ENCODE results near the gene OTP. TPM values are rescaled to one million over a fixed set of nuclear protein-coding genes. Genes with fewer than 3 reads are reported as not detected.

OTP gene
- total RNA-seq, 1 experiment from 2014 or later: not detected

GRCh38 chr5:77632526-77633206 is 5.8 kb downstream of the OTP start:
- CTCF ChIA-PET: no interaction called here
- Histone ChIP-seq H3F3A (ENCODE audit: low read length, unreplicated experiment) (no peaks in the 10 kb centered on the region), H3K4me1 (ENCODE audit: insufficient read depth, low read length) (no peaks in the 10 kb centered on the region), H3K79me2 (ENCODE audit: low read length) (no peaks in the 10 kb centered on the region), H3K9me3 (ENCODE audit: low read length) (no peaks in the 10 kb centered on the region), H3K36me3 (ENCODE audit: low read depth, low read length) (no peaks in the 10 kb centered on the region), H3K4me2 (ENCODE audit: low read length) (no peak overlapping the region), H3K27ac (ENCODE audit: low read length) (no peak overlapping the region), H2AFZ (ENCODE audit: low read length) (no peak overlapping the region), H4K20me1 (ENCODE audit: low read length) (no peaks in the 10 kb centered on the region), H3K27me3 (ENCODE audit: low read length) (peaks cover 35% of the 10 kb centered on the region), H3K4me3 (ENCODE audit: low read length) (no peak overlapping the region), H3K9ac (ENCODE audit: low read length) (no peak overlapping the region), H3K9me2 (replicated peaks; ENCODE audit: low read length) (no peaks in the 10 kb centered on the region)
- no TSS peak for BruUV-seq (replicated peaks)
- TF ChIP-seq CTCF (conservative IDR thresholded peaks at IDR 0.05; ENCODE audit: low read depth, low read length): no peak
- TF ChIP-seq EZH2phosphoT487 (IDR thresholded peaks at IDR 0.05; ENCODE audit: borderline replicate concordance, low read length): no peak
- no peak for TF ChIP-seq EZH2 (IDR thresholded peaks at IDR 0.05; ENCODE audit: low read length, unreplicated experiment)
- DNase-seq (no peak), ATAC-seq (no peak)
- intact Hi-C loops (cut with micrococcal nuclease): no loop called here
- POLR2A ChIA-PET (ENCODE audit: unreplicated experiment): no interaction called here

- Histone ChIP-seq H2AFZ (ENCODE audit: low read length) (peak overlapping the region; percentile 70), H3K36me3 (ENCODE audit: low read depth, low read length) (no peaks in the 10 kb centered on the region), H3K27me3 (ENCODE audit: low read length) (peaks cover 31% of the 10 kb centered on the region), H3K4me1 (ENCODE audit: insufficient read depth, low read length) (no peaks in the 10 kb centered on the region), H3K9me2 (replicated peaks; ENCODE audit: low read length) (no peaks in the 10 kb centered on the region), H3K4me2 (ENCODE audit: low read length) (peak overlapping the region; percentile 82), H4K20me1 (ENCODE audit: low read length) (no peaks in the 10 kb centered on the region), H3K4me3 (ENCODE audit: low read length) (peak overlapping the region; percentile 70), H3K79me2 (ENCODE audit: low read length) (no peaks in the 10 kb centered on the region), H3K9ac (ENCODE audit: low read length) (no peak overlapping the region), H3F3A (ENCODE audit: low read length, unreplicated experiment) (no peaks in the 10 kb centered on the region), H3K27ac (ENCODE audit: low read length) (no peak overlapping the region), H3K9me3 (ENCODE audit: low read length) (no peaks in the 10 kb centered on the region)
- no TSS peak for BruUV-seq (replicated peaks)
- peak; percentile 41 for DNase-seq
- peak; percentile 91 for ATAC-seq
- CTCF ChIA-PET: interaction anchor here (0.5 to 0.7 kb wide), 2 partner anchors 140 to 1924 kb away, joined by 3 to 7 read pairs; no protein-coding TSS in a partner anchor
- TF ChIP-seq CTCF (conservative IDR thresholded peaks at IDR 0.05; ENCODE audit: low read depth, low read length): no peak
- no peak for TF ChIP-seq EZH2phosphoT487 (IDR thresholded peaks at IDR 0.05; ENCODE audit: borderline replicate concordance, low read length)
- no peak for TF ChIP-seq EZH2 (IDR thresholded peaks at IDR 0.05; ENCODE audit: low read length, unreplicated experiment)
- intact Hi-C loops (cut with micrococcal nuclease): no loop called here
- POLR2A ChIA-PET (ENCODE audit: unreplicated experiment): interaction anchor here (0.7 kb wide), 1 partner anchor 138 kb away, joined by 5 read pairs; no protein-coding TSS in a partner anchor
Measured at GRCh38 chr5:77630114-77630680, 8.3 kb downstream of the OTP start.

Measured in PC-3 (cell line).